ENCODE measurements around the gene ALDH8A1.

The ALDH8A1 gene

DNA sequence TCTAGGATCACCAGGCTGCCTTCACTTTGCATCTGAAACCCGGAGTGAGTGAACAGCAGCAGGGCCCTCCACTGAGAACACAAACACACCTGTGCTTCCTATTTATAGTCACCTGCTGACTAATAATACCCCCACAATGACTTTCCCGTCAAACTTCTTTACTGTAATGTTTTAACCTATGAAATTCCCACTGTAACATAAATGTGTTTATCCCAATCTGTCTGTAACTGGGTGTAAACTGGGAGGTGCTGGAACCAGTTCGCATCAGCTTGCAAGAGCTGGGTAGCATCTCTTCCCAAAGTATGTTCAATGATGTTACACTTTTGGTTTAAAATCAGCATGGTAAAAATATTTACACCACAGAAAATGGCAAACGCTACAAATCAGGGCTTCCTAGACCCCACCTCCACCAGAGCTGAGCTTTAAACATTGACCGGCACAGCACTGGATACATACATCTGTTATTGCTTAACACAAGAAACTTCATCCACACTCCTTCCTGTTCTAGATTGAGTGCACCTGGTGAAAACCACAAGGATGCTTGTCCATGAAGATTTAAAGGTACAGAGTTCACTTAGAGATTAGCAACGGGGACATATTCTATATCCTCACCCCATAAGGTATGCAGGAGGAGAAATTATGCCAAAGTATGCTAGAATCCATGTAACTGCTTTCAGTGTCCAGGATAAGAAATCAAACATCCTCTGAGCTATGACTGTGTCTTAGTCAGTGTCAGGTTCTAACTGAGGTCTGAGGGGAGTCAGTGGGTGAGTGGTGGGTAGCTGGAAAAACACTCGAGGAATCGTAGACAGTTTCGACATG, 79.0 kb downstream of the ALDH8A1 start:
- DNase-seq (ENCODE audit: low read depth) = no peak

DNA sequence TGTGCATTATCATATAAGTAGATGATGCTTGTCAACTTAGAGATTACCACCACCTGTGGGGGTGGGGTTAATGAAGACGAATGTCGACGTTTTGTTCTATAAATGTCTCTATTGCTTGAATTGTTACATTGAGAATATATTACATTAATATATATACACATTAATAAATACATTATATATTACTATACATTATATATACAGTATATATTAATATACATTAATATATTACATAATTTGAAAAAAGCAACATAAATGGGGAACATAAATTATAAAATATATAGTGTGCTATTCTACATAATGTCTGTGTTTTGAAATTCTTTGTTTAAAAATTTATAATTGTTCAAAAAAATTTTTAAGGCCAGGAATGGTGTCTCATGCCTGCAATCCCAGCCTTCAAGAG, 81.1 kb downstream of the ALDH8A1 start:
- no peak for DNase-seq (ENCODE audit: low read depth)

All from activated T-helper 1 cell treated with Interleukin-2 at 50 U/mL for 16 hours (primary cell).